A549 treated with DMSO at 1 μM for 4 hours (cell line): ENCODE data around the gene HACD2. TPM values are rescaled to one million over a fixed set of nuclear protein-coding genes. Genes with fewer than 3 reads are reported as not detected.

Experiments
- total RNA-seq: library from RNA; stranded (reverse); fragments of 200-300 nt; extraction: Qiagen RNA extraction; gene quantifications from 5 replicates; pipeline ENCODE4 v1.2.3, GENCODE V29; 2022; ENCODE audit warnings: low read depth

Gene HACD2
- total RNA-seq, result 36.2 to 49.5 TPM (median 45.3 TPM) in 5 replicates

GRCh38 chr3:123584988-123585937 lies at the start of gene HACD2:
TSS of gene HACD2 (minus strand) at chr3:123585053. CDS start at chr3:123585027, 26 bp downstream.

GRCh38 chr3:123448536-123449101 lies 136.2 kb downstream of the HACD2 start, which contains the start of gene ADCY5:
TSS of gene ADCY5 (minus strand) at chr3:123449090. CDS start at chr3:123448545, 545 bp downstream.

Other genes with a start within 250 kb of the HACD2 start
- gene ADCY5, start 136.0 kb downstream of the HACD2 start, total RNA-seq, result 0.31 to 0.63 TPM (median 0.46 TPM) in 5 replicates